ENCODE measurements around the gene ACSF2. TPM values are rescaled to one million over a fixed set of nuclear protein-coding genes. Genes with fewer than 3 reads are reported as not detected.
"Not testable (repeated sequence)": the region's sequence is repeated elsewhere in the genome, so short reads cannot be mapped to it uniquely, and the experiment has no call there.

The ACSF2 gene
- total RNA-seq, 3 donors from 2014 or later (not counting 1 experiment from before 2014, with no cell fraction given) = 24.2 to 40.6 (median 25.8) TPM

GRCh38 chr17:50426472-50426782 lies 409 bp downstream of the ACSF2 start:
- Mint-ChIP-seq H3K4me3 (peak overlapping the region; percentile 86), H3K27me3 (ENCODE audit: low read depth in 2 of 2) (no peaks in the 10 kb centered on the region), H3K4me1 (peaks cover 17 to 24% of the 10 kb centered on the region in 2 donors), H3K36me3 (no peaks in the 10 kb centered on the region), H3K27ac (peak overlapping the region; percentile 75 to 87), H3K9me3 (no peaks in the 10 kb centered on the region)
- Histone ChIP-seq H3K36me3 (ENCODE audit: control insufficient read depth, insufficient read depth, low read length) (no peaks in the 10 kb centered on the region), H3K4me3 (ENCODE audit: low read length) (peak overlapping the region; percentile 78), H3K9me3 (ENCODE audit: control insufficient read depth, insufficient read depth, low read length) (no peaks in the 10 kb centered on the region), H3K27ac (ENCODE audit: low read length) (peak overlapping the region; percentile 61), H3K27me3 (ENCODE audit: control insufficient read depth, insufficient read depth, low read length) (no peaks in the 10 kb centered on the region), H3K4me1 (ENCODE audit: control insufficient read depth, insufficient read depth, low read length) (peaks cover 26% of the 10 kb centered on the region)
- ATAC-seq = peak in 1 of 3 donors; percentile 5
- 4% methylated on average over 7 of the region's 7 CpGs for WGBS (ENCODE audit: insufficient coverage)
- DNase-seq = no peak
- intact Hi-C loops (cut with micrococcal nuclease) = no loop called here
- TF ChIP-seq, protein P1, sequence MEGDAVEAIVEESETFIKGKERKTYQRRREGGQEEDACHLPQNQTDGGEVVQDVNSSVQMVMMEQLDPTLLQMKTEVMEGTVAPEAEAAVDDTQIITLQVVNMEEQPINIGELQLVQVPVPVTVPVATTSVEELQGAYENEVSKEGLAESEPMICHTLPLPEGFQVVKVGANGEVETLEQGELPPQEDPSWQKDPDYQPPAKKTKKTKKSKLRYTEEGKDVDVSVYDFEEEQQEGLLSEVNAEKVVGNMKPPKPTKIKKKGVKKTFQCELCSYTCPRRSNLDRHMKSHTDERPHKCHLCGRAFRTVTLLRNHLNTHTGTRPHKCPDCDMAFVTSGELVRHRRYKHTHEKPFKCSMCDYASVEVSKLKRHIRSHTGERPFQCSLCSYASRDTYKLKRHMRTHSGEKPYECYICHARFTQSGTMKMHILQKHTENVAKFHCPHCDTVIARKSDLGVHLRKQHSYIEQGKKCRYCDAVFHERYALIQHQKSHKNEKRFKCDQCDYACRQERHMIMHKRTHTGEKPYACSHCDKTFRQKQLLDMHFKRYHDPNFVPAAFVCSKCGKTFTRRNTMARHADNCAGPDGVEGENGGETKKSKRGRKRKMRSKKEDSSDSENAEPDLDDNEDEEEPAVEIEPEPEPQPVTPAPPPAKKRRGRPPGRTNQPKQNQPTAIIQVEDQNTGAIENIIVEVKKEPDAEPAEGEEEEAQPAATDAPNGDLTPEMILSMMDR (IDR thresholded peaks at IDR 0.05) = no peak

- Histone ChIP-seq H3K27me3 (ENCODE audit: control insufficient read depth, insufficient read depth, low read length) (no peaks in the 10 kb centered on the region), H3K4me1 (ENCODE audit: control insufficient read depth, insufficient read depth, low read length) (peaks cover 26% of the 10 kb centered on the region), H3K36me3 (ENCODE audit: control insufficient read depth, insufficient read depth, low read length) (no peaks in the 10 kb centered on the region), H3K9me3 (ENCODE audit: control insufficient read depth, insufficient read depth, low read length) (no peaks in the 10 kb centered on the region), H3K27ac (ENCODE audit: low read length) (peak overlapping the region; percentile 61), H3K4me3 (ENCODE audit: low read length) (peak overlapping the region; percentile 78)
- peak overlapping the region; percentile 86 for H3K4me3 Mint-ChIP-seq
- TF ChIP-seq, protein P1 (IDR thresholded peaks at IDR 0.05) = no peak
- H3K9me3 Mint-ChIP-seq = no peaks in the 10 kb centered on the region
- DNase-seq = peak; percentile 19 to 48
- peaks cover 12 to 19% of the 10 kb centered on the region in 2 donors for H3K4me1 Mint-ChIP-seq
- H3K27ac Mint-ChIP-seq = peak overlapping the region; percentile 75 to 87
- 33% methylated on average over 4 of the region's 4 CpGs for WGBS (ENCODE audit: insufficient coverage)
- intact Hi-C loops (cut with micrococcal nuclease) = no loop called here
- ATAC-seq = peak; percentile 46 to 53 (median 49)
- H3K36me3 Mint-ChIP-seq = no peaks in the 10 kb centered on the region
- H3K27me3 Mint-ChIP-seq (ENCODE audit: low read depth in 2 of 2) = no peaks in the 10 kb centered on the region
Observed at GRCh38 chr17:50426814-50427787, 1.1 kb downstream of the ACSF2 start.

- H3K4me3 Mint-ChIP-seq = not testable (repeated sequence)
- peaks cover 12 to 19% of the 10 kb centered on the region in 2 donors for H3K4me1 Mint-ChIP-seq
- WGBS (ENCODE audit: insufficient coverage) = 82% methylated on average over 6 of the region's 6 CpGs
Observed at GRCh38 chr17:50428126-50428525, 2.1 kb downstream of the ACSF2 start.

GRCh38 chr17:50428831-50429424 lies 2.9 kb downstream of the ACSF2 start:
- Mint-ChIP-seq H3K4me3 (no peak overlapping the region), H3K9me3 (no peaks in the 10 kb centered on the region), H3K27me3 (ENCODE audit: low read depth in 2 of 2) (no peaks in the 10 kb centered on the region), H3K27ac (no peak overlapping the region), H3K36me3 (no peaks in the 10 kb centered on the region), H3K4me1 (peaks cover 12 to 19% of the 10 kb centered on the region in 2 donors)
- Histone ChIP-seq H3K27ac (ENCODE audit: low read length) (no peak overlapping the region), H3K36me3 (ENCODE audit: control insufficient read depth, insufficient read depth, low read length) (no peaks in the 10 kb centered on the region), H3K9me3 (ENCODE audit: control insufficient read depth, insufficient read depth, low read length) (no peaks in the 10 kb centered on the region), H3K4me3 (ENCODE audit: low read length) (no peak overlapping the region), H3K27me3 (ENCODE audit: control insufficient read depth, insufficient read depth, low read length) (no peaks in the 10 kb centered on the region), H3K4me1 (ENCODE audit: control insufficient read depth, insufficient read depth, low read length) (peaks cover 27% of the 10 kb centered on the region)
- TF ChIP-seq, protein P1 (IDR thresholded peaks at IDR 0.05) = no peak
- WGBS (ENCODE audit: insufficient coverage) = 95% methylated on average over 7 of the region's 7 CpGs
- ATAC-seq (no peak), DNase-seq (no peak)
- intact Hi-C loops (cut with micrococcal nuclease) = no loop called here

More at GRCh38 chr17:50428126-50428525, 2.1 kb downstream of the ACSF2 start:
- H3K9me3 Mint-ChIP-seq; H3K9me3 ChIP-seq (ENCODE audit: control insufficient read depth, insufficient read depth, low read length); H3K27ac Mint-ChIP-seq; intact Hi-C loops (cut with micrococcal nuclease); H3K36me3 Mint-ChIP-seq; H3K36me3 ChIP-seq (ENCODE audit: control insufficient read depth, insufficient read depth, low read length); DNase-seq; ATAC-seq; H3K4me3 ChIP-seq (ENCODE audit: low read length); H3K27ac ChIP-seq (ENCODE audit: low read length); H3K27me3 ChIP-seq (ENCODE audit: control insufficient read depth, insufficient read depth, low read length); H3K27me3 Mint-ChIP-seq (ENCODE audit: low read depth in 2 of 2): not testable (repeated sequence)
- peaks cover 26% of the 10 kb centered on the region for H3K4me1 ChIP-seq (ENCODE audit: control insufficient read depth, insufficient read depth, low read length)

All from natural killer cell (primary cell).